Suppressor macrophage (primary cell): ENCODE measurements around the gene ACADM.
"Not testable (repeated sequence)": the region's sequence is repeated elsewhere in the genome, so short reads cannot be mapped to it uniquely, and the experiment has no call there.

Source experiments
- DNase-seq, 4 experiments: peaks; one replicate each; pipeline ENCODE4 v3.0.0-alpha.2; 2020 to 2022
- total RNA-seq, 17 experiments: gene quantifications; one replicate each; lab custom pipeline; 2026; ENCODE audit warnings: mixed read lengths in 6 of 17, inconsistent platforms in 3 of 17; lab: John Stamatoyannopoulos, UW

ACADM gene
- total RNA-seq = 43.3 to 187 (median 91.2) reads per million in 17 experiments

DNA sequence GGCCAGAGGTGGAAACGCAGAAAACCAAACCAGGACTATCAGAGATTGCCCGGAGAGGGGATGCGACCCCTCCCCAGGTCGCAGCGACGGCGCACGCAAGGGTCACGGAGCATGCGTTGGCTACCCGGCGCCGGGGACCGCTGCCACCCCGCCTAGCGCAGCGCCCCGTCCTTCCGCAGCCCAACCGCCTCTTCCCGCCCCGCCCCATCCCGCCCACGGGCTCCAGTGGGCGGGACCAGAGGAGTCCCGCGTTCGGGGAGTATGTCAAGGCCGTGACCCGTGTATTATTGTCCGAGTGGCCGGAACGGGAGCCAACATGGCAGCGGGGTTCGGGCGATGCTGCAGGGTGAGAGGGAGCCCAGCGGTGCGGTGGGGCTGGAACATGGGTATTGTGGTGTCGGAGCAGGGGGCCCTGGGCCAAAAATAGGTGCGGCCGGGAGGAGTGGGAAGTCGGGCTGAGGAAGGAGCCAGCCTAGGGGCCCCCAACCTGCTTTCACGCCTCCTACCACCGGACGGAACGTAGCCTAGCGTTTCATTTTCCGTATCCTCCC lies at the start of gene ACADM:
Gene ACADM, plus strand, starts transcription at position 238 of the 551 bp plus-strand sequence. Its CDS starts 79 bp downstream, at position 317.
- DNase-seq = peak; percentile 95 to 98 (median 96)

- no peak for DNase-seq
These were observed 47.1 kb upstream of the ACADM start for GRCh38 chr1:75677443-75677842.

DNA sequence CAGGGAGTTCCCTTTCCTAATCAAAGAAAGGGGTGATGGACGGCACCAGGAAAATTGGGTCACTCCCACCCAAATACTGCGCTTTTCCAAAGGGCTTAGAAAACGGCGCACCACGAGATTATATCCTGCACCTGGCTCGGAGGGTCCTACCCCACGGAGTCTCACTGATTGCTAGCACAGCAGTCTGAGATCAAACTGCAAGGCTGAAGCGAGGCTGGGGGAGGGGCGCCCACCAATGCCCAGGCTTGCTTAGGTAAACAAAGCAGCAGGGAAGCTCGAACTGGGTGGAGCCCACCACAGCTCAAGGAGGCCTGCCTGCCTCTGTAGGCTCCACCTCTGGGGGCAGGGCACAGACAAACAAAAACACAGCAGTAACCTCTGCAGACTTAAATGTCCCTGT lies 46.5 kb upstream of the ACADM start:
- DNase-seq = not testable (repeated sequence)

- no peak for DNase-seq
These were observed 34.0 kb upstream of the ACADM start for GRCh38 chr1:75690547-75690946.

GRCh38 chr1:75693551-75693950 lies 31.0 kb upstream of the ACADM start:
- DNase-seq = no peak

DNA sequence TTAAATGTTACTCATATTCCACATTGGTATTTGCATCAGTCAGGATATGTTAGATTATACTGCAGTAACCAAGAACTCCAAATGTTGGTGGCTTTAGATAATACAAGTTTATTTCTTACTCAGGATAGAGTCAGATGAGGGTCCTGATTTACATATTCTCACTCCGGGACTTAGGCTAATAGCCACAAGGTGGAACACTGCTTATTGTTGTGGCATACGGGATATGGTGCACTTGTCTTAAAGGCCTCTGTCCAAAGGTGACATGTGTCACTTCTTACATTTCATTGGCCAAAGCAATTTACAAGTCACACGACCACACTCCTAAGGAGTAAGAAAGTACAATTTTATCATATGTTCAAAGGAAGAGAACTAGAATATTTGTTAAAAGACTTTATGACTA lies 28.5 kb upstream of the ACADM start:
- DNase-seq = no peak

GRCh38 chr1:75707191-75707590 lies 17.3 kb upstream of the ACADM start:
- DNase-seq = no peak

- DNase-seq = no peak
These were observed 15.6 kb upstream of the ACADM start for GRCh38 chr1:75708910-75709309.

- DNase-seq = peak in 2 of 4 experiments; percentile 8 to 22
These were observed 13.7 kb upstream of the ACADM start for GRCh38 chr1:75710832-75711231.

DNA sequence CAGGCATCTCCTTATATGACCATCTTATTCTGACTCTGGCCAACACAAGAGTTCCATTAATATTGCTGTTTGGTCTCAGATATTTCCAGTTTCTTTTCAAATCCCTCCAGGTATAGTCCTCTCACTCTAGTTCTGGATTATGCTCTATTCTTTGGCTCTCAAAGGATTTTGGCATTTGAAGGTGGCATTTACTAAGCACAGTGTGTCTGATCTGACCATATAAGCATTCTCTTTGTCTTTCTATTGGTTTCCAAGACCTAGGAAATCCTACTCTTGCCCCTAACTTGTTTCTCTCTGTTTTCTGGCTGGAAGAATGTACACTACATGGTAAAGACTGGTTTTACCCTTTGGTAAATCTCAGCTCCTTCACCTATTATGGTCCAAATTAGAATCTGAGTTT lies 12.7 kb upstream of the ACADM start:
- no peak for DNase-seq

GRCh38 chr1:75712306-75712705 lies 12.2 kb upstream of the ACADM start:
- no peak for DNase-seq

GRCh38 chr1:75719810-75720209 lies 4.7 kb upstream of the ACADM start:
- DNase-seq = no peak

GRCh38 chr1:75720325-75720724 lies 4.2 kb upstream of the ACADM start:
- DNase-seq = no peak

DNA sequence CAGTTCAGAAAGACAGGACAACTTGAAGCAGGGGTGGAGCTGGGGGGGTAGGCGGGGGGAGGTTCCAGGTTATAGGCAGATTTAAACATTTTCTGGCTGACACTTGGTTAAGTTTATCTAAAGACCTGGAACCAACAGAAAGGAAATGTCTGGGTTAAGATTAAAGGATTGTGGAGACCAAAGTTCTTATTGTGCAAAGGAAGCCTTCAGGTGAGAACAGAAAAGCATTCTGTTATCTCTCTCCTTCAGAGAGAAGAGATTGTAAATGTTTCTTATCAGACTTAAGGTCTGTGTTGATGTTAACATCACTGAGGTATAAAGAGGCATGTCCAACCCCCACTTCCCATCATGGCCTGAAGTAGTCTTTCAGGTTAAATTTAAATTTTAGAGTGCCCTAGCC lies 3.7 kb upstream of the ACADM start:
- DNase-seq = no peak

DNA sequence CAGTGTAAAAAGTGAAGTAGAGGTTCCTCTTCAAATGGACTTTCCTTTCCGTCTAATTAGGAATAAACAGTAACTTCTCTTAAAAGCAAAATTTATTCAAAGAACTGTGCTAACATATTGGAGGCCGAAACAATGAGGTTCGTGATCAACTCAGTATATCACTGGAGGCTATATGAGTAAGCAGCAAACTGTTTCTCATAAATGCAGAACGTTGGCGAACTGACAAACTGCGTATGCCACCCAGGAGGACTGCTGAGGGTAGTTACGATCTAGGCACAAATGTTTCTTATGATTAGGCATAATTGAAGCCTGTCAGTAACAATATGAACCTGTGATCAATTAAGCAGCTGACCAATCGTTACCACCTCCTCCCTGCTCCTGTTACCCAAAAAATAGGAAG lies 2.3 kb upstream of the ACADM start:
- not testable (repeated sequence) for DNase-seq

GRCh38 chr1:75722966-75723365 lies 1.5 kb upstream of the ACADM start:
- no peak for DNase-seq

DNA sequence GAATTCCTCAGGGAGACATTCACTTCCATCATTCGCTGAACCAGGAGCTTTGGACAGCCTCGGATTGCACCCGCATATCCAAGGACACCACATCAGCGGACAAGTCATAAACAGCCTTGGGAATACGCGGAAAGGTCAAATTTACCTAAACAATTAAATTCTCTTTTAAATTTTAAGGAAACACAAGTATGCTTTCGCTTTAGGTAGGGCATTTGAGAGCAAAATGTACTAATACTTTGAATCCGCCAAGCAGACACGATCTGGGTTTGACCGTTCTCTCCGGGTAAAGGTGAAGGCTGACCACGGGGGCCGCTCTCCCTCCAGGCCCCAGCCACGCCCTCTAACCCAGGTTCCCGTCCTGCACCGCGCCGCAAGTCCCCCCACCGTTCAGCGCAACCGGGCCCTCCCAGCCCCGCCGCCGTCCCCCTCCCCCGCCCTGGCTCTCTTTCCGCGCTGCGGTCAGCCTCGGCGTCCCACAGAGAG lies 479 bp upstream of the ACADM start:
- peak; percentile 60 to 89 (median 80) for DNase-seq

DNA sequence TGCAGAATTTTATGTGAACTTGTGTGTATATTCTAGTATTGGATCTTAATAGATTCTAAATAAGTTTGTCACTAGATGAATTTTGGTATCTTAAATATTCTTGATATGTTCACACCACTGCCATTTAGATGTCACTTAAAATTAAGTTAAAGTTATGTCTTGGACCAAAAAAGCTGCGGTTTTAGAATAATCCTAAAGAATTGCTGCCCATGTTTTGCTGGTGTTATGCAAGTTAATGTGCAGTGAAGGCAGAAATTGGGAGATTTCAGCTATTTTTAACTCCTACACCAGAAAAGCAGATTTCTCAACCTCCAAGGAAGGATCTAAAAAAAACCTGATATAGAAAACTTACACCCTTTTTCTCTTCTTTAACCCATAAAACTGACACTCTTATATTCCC lies 757 bp downstream of the ACADM start:
- peak in 3 of 4 experiments; percentile 12 to 61 (median 47) for DNase-seq

GRCh38 chr1:75725861-75726361 lies 1.4 kb downstream of the ACADM start:
- DNase-seq = no peak

GRCh38 chr1:75727571-75727970 lies 3.1 kb downstream of the ACADM start:
- DNase-seq = no peak

- no peak for DNase-seq
These were observed 5.9 kb downstream of the ACADM start for GRCh38 chr1:75730432-75730831.

- DNase-seq = peak in 2 of 4 experiments; percentile 13 to 22
These were observed 7.4 kb downstream of the ACADM start for GRCh38 chr1:75731881-75732280.

DNA sequence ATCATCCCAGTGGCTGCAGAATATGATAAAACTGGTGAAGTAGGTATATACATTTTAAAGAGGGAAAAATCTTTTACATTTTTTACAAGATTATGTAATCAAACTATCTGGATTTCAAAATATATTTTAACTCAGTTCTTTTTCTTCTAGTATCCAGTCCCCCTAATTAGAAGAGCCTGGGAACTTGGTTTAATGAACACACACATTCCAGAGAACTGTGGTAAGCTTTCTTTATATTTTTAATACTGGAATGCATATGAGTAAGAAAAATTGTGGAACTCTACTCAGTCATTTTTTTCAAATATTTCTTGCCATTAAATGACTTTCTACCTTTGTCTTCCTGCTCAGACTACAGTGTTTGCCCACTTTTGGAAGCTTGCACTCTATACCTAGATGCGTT lies 8.2 kb downstream of the ACADM start:
- no peak for DNase-seq

DNA sequence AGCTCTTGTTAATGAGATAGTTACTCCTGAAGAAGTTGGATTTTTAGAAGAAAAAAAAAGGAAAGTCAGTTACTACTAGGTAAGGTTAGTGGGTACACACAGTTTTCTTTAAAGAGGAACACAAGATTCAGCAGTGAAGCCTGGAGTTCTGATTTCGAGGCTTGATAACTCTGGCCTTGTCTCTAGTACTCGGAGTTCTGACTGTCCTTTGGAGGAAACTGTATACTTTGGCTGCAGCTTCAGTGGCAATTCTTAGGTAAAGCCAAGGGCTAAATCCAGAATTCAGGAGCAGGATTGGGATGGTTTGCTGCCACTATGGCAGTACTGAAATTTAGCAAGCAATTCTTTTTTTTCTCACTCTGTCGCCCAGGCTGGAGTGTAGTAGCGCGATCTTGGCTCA lies 9.2 kb downstream of the ACADM start:
- no peak for DNase-seq

DNA sequence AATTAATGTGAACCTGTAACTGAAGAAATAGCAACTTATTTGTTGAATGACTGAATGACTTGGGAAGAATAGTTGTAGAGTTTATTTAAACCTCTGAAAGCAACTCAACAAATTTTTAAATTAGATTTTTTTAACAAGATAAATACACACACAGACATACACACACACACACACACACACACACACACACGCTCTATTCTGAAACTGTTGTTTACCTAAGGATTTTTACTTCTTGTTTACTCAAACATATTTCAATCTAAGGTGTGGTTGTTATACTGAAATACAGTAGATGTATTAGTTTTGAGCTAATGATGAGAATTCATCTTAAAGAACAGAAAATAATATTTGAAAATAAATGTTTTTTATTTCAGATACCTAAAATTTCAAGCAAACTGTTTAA lies 11.5 kb downstream of the ACADM start:
- no peak for DNase-seq
